Activated CD8-positive, alpha-beta memory T cell treated with anti-CD3 and anti-CD28 coated beads for 24 hours (primary cell): ENCODE results near the gene SIRPD.

Experiments
- DNase-seq: peaks from one replicate; pipeline ENCODE4 v3.0.0-alpha.2; 2020

SIRPD gene

DNA sequence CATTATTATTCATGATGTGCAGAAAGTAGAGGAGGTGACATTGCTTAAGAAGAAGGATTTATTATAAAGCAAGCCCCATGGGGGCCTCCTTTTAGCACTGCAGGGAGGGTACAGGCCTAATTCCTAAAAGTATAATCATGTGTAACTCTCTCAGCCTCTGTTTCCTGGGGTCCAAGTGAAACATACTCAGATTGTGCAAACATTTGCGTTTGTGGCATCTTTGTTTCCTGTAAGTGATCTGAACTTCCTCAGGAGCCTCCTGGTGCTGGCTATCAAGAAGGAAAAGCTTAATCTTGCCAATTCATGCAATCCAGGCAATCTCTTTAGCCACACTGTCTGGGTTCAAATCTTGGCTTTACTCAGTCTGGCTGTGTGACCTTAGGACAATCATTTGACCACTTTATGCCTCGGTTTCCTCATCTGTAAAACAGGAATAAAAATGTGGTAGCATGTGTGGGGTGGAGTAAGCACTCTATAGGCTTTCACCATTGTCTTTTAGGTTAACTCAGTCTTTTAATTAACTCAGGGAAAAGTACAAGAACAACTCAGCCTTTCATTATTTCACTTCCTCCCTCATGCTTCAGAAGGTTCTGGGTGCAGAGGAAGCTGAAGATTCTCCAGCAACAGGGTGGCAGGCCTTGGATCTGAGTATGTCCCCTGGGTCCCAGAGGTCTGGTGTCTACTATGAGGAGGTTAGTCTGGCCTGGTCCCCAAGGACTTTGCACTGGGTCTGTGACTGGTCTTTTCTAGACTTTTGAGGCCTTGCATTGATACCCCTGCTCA is 65.5 kb downstream of the SIRPD start:
- no peak for DNase-seq

GRCh38 chr20:1491281-1491840 is 66.1 kb downstream of the SIRPD start, which contains the start of gene SIRPB2:
SIRPB2 (minus strand) TSS chr20:1491420; CDS start chr20:1491359, 61 bp downstream.
- DNase-seq: no peak

DNA sequence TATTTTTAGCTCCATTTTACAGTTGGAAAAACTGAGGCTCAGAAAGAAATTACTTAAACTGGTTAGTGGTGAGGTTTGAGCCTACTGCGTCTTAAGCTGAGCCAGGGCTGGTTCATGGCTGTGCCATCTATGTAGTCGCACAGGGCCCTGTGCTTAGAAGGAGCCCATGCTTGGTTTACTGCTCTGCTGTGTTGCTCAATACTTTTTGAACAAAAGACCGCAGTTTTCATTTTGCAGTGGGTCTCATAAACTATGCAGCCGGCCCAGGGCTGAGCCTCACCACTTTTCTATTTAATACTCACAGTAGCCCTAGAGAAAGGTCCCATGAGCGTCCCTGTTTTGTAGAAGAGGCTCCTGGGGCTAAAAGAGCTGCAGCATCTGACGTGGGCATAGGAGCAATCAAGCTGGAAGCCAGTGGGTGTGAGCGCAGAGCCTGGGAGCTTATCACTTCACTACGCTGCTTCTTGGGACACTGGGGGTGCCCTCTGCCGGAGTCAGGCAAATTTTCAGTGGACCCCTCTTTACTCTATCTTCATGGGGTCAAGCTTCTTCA is 66.8 kb downstream of the SIRPD start:
- DNase-seq: no peak

- no peak for DNase-seq
These were observed 67.6 kb downstream of the SIRPD start for GRCh38 chr20:1489764-1490436.

DNA sequence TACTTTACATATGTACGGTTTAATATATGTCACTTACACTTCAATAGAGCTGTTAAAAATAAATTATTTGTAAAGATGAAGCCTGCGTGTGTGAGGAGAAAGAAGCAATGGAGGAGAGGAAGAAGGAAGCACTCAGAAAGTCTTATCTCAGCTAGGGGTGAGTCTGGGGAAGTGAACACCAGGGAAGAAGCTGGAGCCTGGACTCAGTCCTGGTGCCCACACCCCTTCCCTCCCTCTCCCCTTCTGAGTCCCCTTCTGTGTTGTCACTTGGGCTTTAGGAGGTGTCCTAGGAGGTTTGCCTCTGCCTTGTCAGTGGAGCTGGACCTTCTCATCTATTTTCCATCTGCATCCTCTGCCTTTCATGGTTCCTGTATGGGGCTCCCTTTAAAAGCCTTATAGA is 68.2 kb downstream of the SIRPD start:
- DNase-seq: no peak

DNA sequence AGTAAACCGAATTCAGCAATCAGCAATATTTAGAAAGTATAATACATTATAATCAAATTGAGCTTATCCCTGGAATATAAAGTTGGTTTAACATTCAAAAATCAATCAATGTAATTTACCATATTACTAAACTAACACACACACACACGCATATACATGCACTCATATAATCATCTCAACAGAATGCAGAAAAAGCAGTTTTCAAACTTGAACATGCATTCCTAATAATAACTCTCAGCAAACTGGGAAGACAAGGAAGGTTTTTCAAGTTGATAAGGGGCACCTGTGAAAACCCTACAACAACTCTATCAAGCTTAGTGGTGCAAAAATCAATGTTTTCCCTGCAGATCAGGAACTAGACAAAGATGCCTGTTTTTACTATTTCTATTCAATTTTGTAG is 70.9 kb downstream of the SIRPD start:
- no peak for DNase-seq

DNA sequence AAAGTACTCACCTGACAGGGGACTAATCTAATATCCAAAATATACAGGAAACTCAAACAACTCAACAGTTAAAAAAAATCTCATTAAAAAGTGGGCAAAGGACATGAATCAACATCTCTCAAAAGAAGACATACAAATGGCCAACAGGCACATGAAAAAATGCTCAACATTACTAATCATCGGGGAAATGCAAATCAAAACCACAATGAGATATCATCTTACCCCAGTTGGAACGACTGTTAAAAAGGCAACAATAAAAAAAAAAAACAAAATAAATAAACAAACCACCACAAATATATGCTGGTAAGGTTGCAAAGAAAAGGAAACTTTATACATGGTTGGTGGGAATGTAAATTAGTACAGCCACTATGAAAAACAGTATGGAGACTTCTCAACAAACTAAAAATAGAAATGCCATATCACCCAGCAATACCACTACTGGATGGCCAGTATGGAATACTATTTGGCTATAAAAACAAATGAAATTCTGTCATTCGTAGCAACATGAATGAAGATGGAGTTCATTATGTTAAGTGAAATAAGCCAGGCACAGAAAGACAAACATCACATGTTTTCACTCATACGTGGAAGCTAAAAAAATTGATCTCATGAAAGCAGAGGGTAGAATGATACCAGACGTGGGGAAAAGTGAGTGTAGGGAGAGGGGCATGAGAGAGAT is 72.9 kb downstream of the SIRPD start:
- DNase-seq: no peak
